Uterus (tissue), 4 donors: ENCODE data around the gene STAG1. TPM values are rescaled to one million over a fixed set of nuclear protein-coding genes. Genes with fewer than 3 reads are reported as not detected.
"Not testable (repeated sequence)": the region's sequence is repeated elsewhere in the genome, so short reads cannot be mapped to it uniquely, and the experiment has no call there.

Source experiments
- DNase-seq, 2 donors: peaks; one replicate each; pipeline ENCODE4 v3.0.0-alpha.2; 2019 to 2020
- H3K27ac ChIP-seq, 2 donors: fragments of 200-600 bp; sonication (generic); 1 replicate in 1 of 2; 2 replicates in 1 of 2; pipeline ENCODE4 v1.5.1; 2016 to 2018
- H3K27me3 ChIP-seq, 2 donors: fragments of 200-600 bp; sonication (generic); one replicate each; pipeline ENCODE4 v1.5.1; 2018 to 2019; ENCODE audit warnings: control low read depth in 1 of 2
- H3K36me3 ChIP-seq, 2 donors: fragments of 200-600 bp; sonication (generic); one replicate each; pipeline ENCODE4 v1.5.1; 2019; ENCODE audit warnings: control low read depth in 1 of 2
- H3K4me1 ChIP-seq, 2 donors: fragments of 200-600 bp; sonication (generic); one replicate each; pipeline ENCODE4 v1.5.1; 2018 to 2019; ENCODE audit warnings: control low read depth in 1 of 2
- H3K4me3 ChIP-seq, 2 donors: fragments of 200-600 bp; sonication (generic); 1 replicate in 1 of 2; 2 replicates in 1 of 2; pipeline ENCODE4 v1.5.1; 2018 to 2019; ENCODE audit warnings: mild to moderate bottlenecking in 1 of 2
- H3K9me3 ChIP-seq, 2 donors: fragments of 200-600 bp; sonication (generic); one replicate each; pipeline ENCODE4 v1.5.1; 2019; ENCODE audit warnings: control low read depth in 1 of 2
- POLR2A ChIP-seq, 2 donors: fragments of 450-650 bp; IDR thresholded peaks; one replicate each; pipeline ENCODE4 v1.6.1; 2016; ENCODE audit warnings: antibody characterized with exemption in 2 of 2, mild to moderate bottlenecking in 1 of 2, moderate library complexity in 1 of 2
- intact Hi-C: fragments of 100-400 bp; cut with DNase I; formaldehyde crosslinking; loops from one replicate; pipeline ENCODE4 v1.15.1; 2023; ENCODE audit warnings: low total_unique reads
- total RNA-seq, 4 donors: library from RNA; depleted of rRNA in 3 of 4; stranded (reverse); fragments of >200 nt in 3 of 4; gene quantifications; one replicate each; pipeline versions ENCODE4 v1.1.0 to v1.2.4, GENCODE V29; 2014 to 2023
- TF ChIP-seq, protein P1 (sequence below), 4 experiments: fragments of 200-600 bp in 2 of 4; fragments of 450-650 bp in 2 of 4; sonication (generic) in 2 of 4; IDR thresholded peaks; one replicate each; pipeline ENCODE4 v1.5.1; 2016 to 2019; ENCODE audit warnings: antibody characterized with exemption in 4 of 4, mild to moderate bottlenecking in 2 of 4, moderate library complexity in 1 of 4
- donor health status: DM: yes; HTN: yes; CAD: no.

STAG1 gene
- total RNA-seq, 4 donors from 2014 or later: 41.5 to 139 (median 86.0) TPM

DNA sequence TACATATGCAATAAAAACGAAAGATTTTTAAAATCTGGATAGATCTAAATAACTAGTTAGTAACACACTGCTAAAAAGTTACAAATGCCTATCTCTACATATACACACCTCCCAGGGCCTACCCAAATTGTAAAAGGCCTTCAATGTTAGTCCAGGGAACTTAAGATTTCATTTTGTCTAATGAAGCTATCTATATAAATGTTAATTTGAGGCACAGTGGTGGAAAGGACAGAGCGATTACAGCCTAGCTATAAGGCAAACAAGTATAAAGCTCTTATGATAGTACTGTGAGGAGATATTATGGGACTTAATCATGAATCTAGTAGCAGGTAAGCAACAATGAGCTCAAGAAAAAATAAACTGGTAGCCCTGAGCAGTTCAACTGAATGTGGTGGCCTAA lies 101.7 kb downstream of the STAG1 start:
- Histone ChIP-seq H3K36me3 (no peaks in the 10 kb centered on the region), H3K9me3 (peaks cover 0 to 12% of the 10 kb centered on the region in 2 donors), H3K4me1 (no peaks in the 10 kb centered on the region), H3K27me3 (no peaks in the 10 kb centered on the region), H3K4me3 (no peak overlapping the region), H3K27ac (no peak overlapping the region)
- DNase-seq: no peak
- TF ChIP-seq, protein P1, sequence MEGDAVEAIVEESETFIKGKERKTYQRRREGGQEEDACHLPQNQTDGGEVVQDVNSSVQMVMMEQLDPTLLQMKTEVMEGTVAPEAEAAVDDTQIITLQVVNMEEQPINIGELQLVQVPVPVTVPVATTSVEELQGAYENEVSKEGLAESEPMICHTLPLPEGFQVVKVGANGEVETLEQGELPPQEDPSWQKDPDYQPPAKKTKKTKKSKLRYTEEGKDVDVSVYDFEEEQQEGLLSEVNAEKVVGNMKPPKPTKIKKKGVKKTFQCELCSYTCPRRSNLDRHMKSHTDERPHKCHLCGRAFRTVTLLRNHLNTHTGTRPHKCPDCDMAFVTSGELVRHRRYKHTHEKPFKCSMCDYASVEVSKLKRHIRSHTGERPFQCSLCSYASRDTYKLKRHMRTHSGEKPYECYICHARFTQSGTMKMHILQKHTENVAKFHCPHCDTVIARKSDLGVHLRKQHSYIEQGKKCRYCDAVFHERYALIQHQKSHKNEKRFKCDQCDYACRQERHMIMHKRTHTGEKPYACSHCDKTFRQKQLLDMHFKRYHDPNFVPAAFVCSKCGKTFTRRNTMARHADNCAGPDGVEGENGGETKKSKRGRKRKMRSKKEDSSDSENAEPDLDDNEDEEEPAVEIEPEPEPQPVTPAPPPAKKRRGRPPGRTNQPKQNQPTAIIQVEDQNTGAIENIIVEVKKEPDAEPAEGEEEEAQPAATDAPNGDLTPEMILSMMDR (IDR thresholded peaks at IDR 0.05): no peak
- no peak for TF ChIP-seq POLR2A (IDR thresholded peaks at IDR 0.05)
- intact Hi-C loops: no loop called here

DNA sequence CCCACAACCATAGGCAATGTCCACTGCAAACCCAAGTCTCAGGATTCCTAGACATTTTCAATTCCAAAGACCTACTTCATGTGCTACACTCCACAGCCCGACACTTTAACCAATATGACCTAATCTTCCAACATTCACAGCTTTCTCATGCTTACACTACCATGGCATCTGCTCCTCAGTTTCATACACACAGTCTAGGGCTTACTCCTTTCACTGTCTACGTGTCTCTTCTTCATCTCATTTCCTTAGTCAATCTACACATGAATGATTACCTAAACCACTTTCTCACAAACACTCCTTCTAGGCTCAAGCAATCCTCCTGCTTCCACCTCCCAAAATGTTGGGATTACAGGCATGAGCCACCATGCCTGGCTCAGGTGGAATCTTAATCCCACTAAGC lies 106.3 kb downstream of the STAG1 start:
- DNase-seq: no peak
- no peaks in the 10 kb centered on the region for H3K4me1 ChIP-seq
- no peak for TF ChIP-seq POLR2A (IDR thresholded peaks at IDR 0.05)
- TF ChIP-seq, protein P1 (IDR thresholded peaks at IDR 0.05): no peak

DNA sequence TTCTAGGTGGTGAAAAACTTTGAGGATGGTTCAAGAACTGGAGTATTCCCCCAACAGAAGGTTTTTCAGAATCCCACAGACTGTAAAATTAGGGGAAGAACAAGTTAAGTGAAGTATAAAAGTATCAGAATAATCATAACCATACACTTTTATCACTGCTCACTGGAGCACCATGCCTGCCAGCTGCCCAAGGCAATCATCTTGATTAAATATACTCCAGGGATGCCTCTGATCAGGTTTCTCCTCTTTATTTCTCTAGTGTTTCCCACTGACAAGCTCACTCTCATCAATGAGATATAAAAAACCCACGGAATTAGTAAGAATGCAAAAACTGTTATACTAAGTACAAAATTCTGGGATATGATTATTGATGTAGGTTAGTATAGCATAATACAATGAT lies 108.0 kb downstream of the STAG1 start:
- TF ChIP-seq, protein P1 (IDR thresholded peaks at IDR 0.05): no peak
- TF ChIP-seq POLR2A (IDR thresholded peaks at IDR 0.05): no peak
- Histone ChIP-seq H3K27me3 (no peaks in the 10 kb centered on the region), H3K4me3 (no peak overlapping the region), H3K4me1 (no peaks in the 10 kb centered on the region), H3K27ac (no peak overlapping the region), H3K9me3 (no peaks in the 10 kb centered on the region), H3K36me3 (no peaks in the 10 kb centered on the region)
- DNase-seq: no peak
- intact Hi-C loops: no loop called here

More for the DNA sequence above, 106.3 kb downstream of the STAG1 start:
- Histone ChIP-seq H3K9me3 (no peaks in the 10 kb centered on the region), H3K36me3 (no peaks in the 10 kb centered on the region), H3K27me3 (no peaks in the 10 kb centered on the region), H3K4me3 (no peak overlapping the region), H3K27ac (no peak overlapping the region)
- intact Hi-C loops: no loop called here

DNA sequence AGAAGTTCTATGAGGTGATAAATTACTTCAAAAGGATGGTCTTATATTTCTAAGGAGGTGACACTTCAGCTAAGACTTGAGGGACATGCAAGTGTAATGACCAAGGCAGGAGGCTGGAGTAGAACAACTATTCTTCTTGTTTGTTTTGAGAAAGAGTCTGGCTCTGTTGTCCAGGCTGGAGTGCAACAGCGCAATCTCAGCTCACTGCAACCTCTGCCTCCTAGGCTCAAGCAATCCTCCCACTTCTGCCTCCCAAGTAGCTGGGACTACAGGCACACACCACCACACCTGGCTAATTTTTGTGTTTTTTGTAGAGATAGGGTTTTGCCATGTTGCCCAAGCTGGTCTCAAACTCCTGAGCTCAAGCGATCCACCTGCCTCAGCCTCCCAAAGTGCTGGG lies 108.8 kb downstream of the STAG1 start:
- not testable (repeated sequence) for H3K9me3 ChIP-seq

DNA sequence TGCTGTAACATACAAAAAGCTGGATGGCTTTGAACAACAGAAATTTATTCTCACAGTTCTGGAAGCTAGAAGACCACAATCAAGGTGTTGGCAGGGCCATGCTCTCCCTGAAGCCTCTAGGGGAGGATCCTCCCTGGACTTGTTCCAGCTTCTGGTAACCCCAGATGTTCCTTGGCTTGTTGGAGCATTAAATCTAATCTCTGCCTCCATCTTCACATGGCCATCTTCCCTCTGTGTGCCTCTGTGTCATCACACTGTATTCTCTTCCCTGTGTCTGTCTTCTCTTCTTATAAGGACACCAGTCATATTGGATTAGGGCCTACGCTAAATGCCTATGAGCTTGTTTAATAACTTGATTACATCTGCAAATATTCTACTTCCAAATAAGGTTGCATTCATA lies 109.5 kb downstream of the STAG1 start:
- DNase-seq: no peak
- TF ChIP-seq POLR2A (IDR thresholded peaks at IDR 0.05): no peak
- TF ChIP-seq, protein P1 (IDR thresholded peaks at IDR 0.05): no peak
- no peaks in the 10 kb centered on the region for H3K4me1 ChIP-seq
- H3K27ac ChIP-seq: no peak overlapping the region
- H3K36me3 ChIP-seq: no peaks in the 10 kb centered on the region
- intact Hi-C loops: no loop called here
- no peaks in the 10 kb centered on the region for H3K27me3 ChIP-seq
- no peak overlapping the region for H3K4me3 ChIP-seq
- no peaks in the 10 kb centered on the region for H3K9me3 ChIP-seq

More for the DNA sequence above, 108.8 kb downstream of the STAG1 start:
- DNase-seq, H3K4me3 ChIP-seq, H3K36me3 ChIP-seq, H3K27me3 ChIP-seq, H3K27ac ChIP-seq, intact Hi-C loops, H3K4me1 ChIP-seq: not testable (repeated sequence)

DNA sequence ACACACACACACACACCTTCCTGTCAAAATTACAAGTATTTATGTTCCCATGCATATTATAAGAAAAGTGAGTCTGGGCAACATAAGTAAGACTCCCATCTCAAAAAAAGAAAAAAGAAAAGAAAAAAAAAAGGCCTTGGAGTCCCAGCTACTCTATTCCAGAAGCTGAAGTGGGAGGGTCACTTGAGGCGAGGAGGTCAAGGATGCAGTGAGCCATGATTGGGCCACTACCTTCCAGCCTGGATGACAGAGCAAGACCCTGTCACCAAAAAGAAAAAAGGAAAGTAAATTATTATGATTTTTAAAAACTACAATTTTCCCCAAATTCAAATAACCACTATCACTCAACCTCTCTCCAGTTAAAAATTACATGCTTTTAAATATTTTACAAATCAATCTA lies 113.1 kb downstream of the STAG1 start:
- TF ChIP-seq, protein P1 (IDR thresholded peaks at IDR 0.05): no peak
- no peak for TF ChIP-seq POLR2A (IDR thresholded peaks at IDR 0.05)
- Histone ChIP-seq H3K4me1 (no peaks in the 10 kb centered on the region), H3K27me3 (no peaks in the 10 kb centered on the region), H3K9me3 (no peaks in the 10 kb centered on the region), H3K36me3 (no peaks in the 10 kb centered on the region), H3K4me3 (no peak overlapping the region), H3K27ac (no peak overlapping the region)
- intact Hi-C loops: no loop called here
- DNase-seq: no peak
